Pancreas (tissue), 10 donors: ENCODE data around the gene TMPO. TPM values are rescaled to one million over a fixed set of nuclear protein-coding genes. Genes with fewer than 3 reads are reported as not detected.

ENCODE experiments used
- ATAC-seq, 4 donors: fragments of 200-7000 bp; cut with Tn5 transposase; one replicate each; pipeline versions ENCODE4 v1.8.0 to v1.9.1; 2020; ENCODE audit warnings: mild to moderate bottlenecking in 4 of 4, moderate library complexity in 4 of 4
- DNase-seq, 6 donors: peaks; one replicate each; pipeline ENCODE4 v3.0.0-alpha.2; 2020
- FAIRE-seq: peaks from 2 replicates; lab custom pipeline; 2012; peaks lifted over from hg19 to GRCh38; lab: Jason Lieb, UNC
- H3K27ac ChIP-seq, 4 donors: fragments of 200-600 bp; sonication (generic); 1 replicate in 3 of 4; 2 replicates in 1 of 4; pipeline versions ENCODE4 v1.5.0 to v1.8.0; 2020
- H3K27me3 ChIP-seq, 4 donors: fragments of 200-600 bp; one replicate each; pipeline ENCODE4 v1.8.0; 2021
- H3K36me3 ChIP-seq, 3 donors: fragments of 200-600 bp; sonication (generic) in 1 of 3; one replicate each; pipeline versions ENCODE4 v1.5.0 to v1.8.0; 2020 to 2021
- H3K4me1 ChIP-seq, 3 donors: fragments of 200-600 bp; one replicate each; pipeline ENCODE4 v1.8.0; 2021
- H3K4me3 ChIP-seq, 4 donors: fragments of 200-600 bp; sonication (generic) in 2 of 4; one replicate each; pipeline versions ENCODE4 v1.5.0 to v1.8.0; 2020 to 2021
- H3K9me3 ChIP-seq, 4 donors: fragments of 200-600 bp; one replicate each; pipeline ENCODE4 v1.8.0; 2021
- CTCF ChIP-seq, 4 donors: fragments of 200-600 bp; sonication (generic) in 3 of 4; IDR thresholded peaks; one replicate each; pipeline versions ENCODE4 v1.5.0 to v1.8.0; 2021; ENCODE audit warnings: antibody characterized with exemption in 4 of 4
- WGBS, 2 donors: extraction: QIAGEN DNeasy Blood & Tissue Kit; methylation state at CpG; one replicate each; pipeline ENCODE4 v1.1.7; 2013; 5-methylcytosine and 5-hydroxymethylcytosine counted together
- intact Hi-C, 3 donors: fragments of 100-400 bp; cut with DNase I; formaldehyde crosslinking; loops; one replicate each; pipeline versions ENCODE4 v1.11.1 to v1.14.2; 2022
- polyA plus RNA-seq, 2 donors: library from polyadenylated mRNA; stranded (reverse); fragments of 200-250 nt; gene quantifications; one replicate each; pipeline ENCODE4 v1.2.3, GENCODE V29; 2013
- total RNA-seq, 6 donors: library from RNA; stranded (reverse); fragmentation: NEBNext Ultra II Directional in 4 of 6; extraction: Animal tissue kit (Norgen Biotek cat#: 25700) in 4 of 6; gene quantifications; one replicate each; pipeline versions ENCODE4 v1.2.1 to v1.2.4, GENCODE V29; 2021 to 2023
- donor health status: healthy with polysubstance abuse.
- donor health status: DM: no; HTN: no; CAD: no; lungs with moderate emphysema.
- donor health status: DM: no; HTN: no; CAD: no.
- donor health status: control.
- donor health status: control.
- donor health status: Bipolar disorder and iron deficiency.
- donor health status: DM: yes; HTN: yes; CAD: no.
- donor health status: DM: no; HTN: no; CAD: no.
- donor health status: DM: no; HTN: no; CAD: no.
- donor health status: DM: yes; HTN: yes; CAD: no.

Gene TMPO
- 10 to 100 TPM; 26.7 to 49.2 (median 32.9) TPM for total RNA-seq
- 10 to 100 TPM; 13.7 to 17.8 TPM for polyA plus RNA-seq

GRCh38 chr12:98515287-98516110 lies at the start of gene TMPO:
TSS of gene TMPO (plus strand) at chr12:98515590. CDS start at chr12:98515868, 278 bp downstream.
- intact Hi-C loops = loop anchor here in 1 of 3 donors (5.0 kb wide), 1 partner anchor 88 kb away; no protein-coding TSS in a partner anchor
- FAIRE-seq = no peak
- H3K4me3 ChIP-seq = peak within 1 kb of the TSS; percentile 76 to 94 (median 82)
- no peaks in the 10 kb centered on the region for H3K9me3 ChIP-seq
- peak; percentile 95 to 99 (median 98) for ATAC-seq
- TF ChIP-seq CTCF (IDR thresholded peaks at IDR 0.05) = no peak
- DNase-seq = peak; percentile 87 to 97 (median 92)
- no peaks in the 10 kb centered on the region for H3K27me3 ChIP-seq
- 0% methylated on average over 57 to 88 of the region's 88 CpGs for WGBS, 2 donors
- peaks cover 0 to 23% (median 23%) of the 10 kb centered on the region in 3 donors for H3K4me1 ChIP-seq
- no peaks in the 10 kb centered on the region for H3K36me3 ChIP-seq
- peak within 1 kb of the TSS; percentile 85 to 98 (median 92) for H3K27ac ChIP-seq

- H3K4me1 ChIP-seq = peaks cover 0 to 16% (median 9%) of the 10 kb centered on the region in 3 donors
- intact Hi-C loops = no loop called here
- FAIRE-seq = no peak
- H3K27ac ChIP-seq = no peak overlapping the region
- no peak for TF ChIP-seq CTCF (IDR thresholded peaks at IDR 0.05)
- no peak overlapping the region for H3K4me3 ChIP-seq
- H3K9me3 ChIP-seq = no peaks in the 10 kb centered on the region
- no peaks in the 10 kb centered on the region for H3K36me3 ChIP-seq
- no peak for DNase-seq
- no peaks in the 10 kb centered on the region for H3K27me3 ChIP-seq
- WGBS, 2 donors = 98 to 100% methylated on average over 2 of the region's 2 CpGs
- ATAC-seq = no peak
Measured at GRCh38 chr12:98465950-98466602, 49.3 kb upstream of the TMPO start.

- 88 to 92% methylated on average over 5 of the region's 5 CpGs for WGBS, 2 donors
- no peaks in the 10 kb centered on the region for H3K36me3 ChIP-seq
- H3K4me3 ChIP-seq = no peak overlapping the region
- FAIRE-seq = no peak
- ATAC-seq = no peak
- TF ChIP-seq CTCF (IDR thresholded peaks at IDR 0.05) = no peak
- no peak overlapping the region for H3K27ac ChIP-seq
- H3K9me3 ChIP-seq = no peaks in the 10 kb centered on the region
- no peak for DNase-seq
- H3K4me1 ChIP-seq = peaks cover 0 to 16% (median 9%) of the 10 kb centered on the region in 3 donors
- no peaks in the 10 kb centered on the region for H3K27me3 ChIP-seq
- intact Hi-C loops = no loop called here
Measured at GRCh38 chr12:98466640-98467400, 48.6 kb upstream of the TMPO start.

- H3K9me3 ChIP-seq = no peaks in the 10 kb centered on the region
- no peak for TF ChIP-seq CTCF (IDR thresholded peaks at IDR 0.05)
- no peaks in the 10 kb centered on the region for H3K36me3 ChIP-seq
- 91 to 95% methylated on average over 2 of the region's 2 CpGs for WGBS, 2 donors
- H3K4me3 ChIP-seq = no peak overlapping the region
- no peaks in the 10 kb centered on the region for H3K27me3 ChIP-seq
- ATAC-seq (no peak), FAIRE-seq (no peak), DNase-seq (no peak)
- intact Hi-C loops = no loop called here
- H3K27ac ChIP-seq = no peak overlapping the region
- peaks cover 0 to 13% (median 9%) of the 10 kb centered on the region in 3 donors for H3K4me1 ChIP-seq
Measured at GRCh38 chr12:98469109-98469508, 46.3 kb upstream of the TMPO start.
